Rectal smooth muscle tissue (tissue), 1 donor: ENCODE results near the gene PARP3.

Experiments
- H3K27ac ChIP-seq: one replicate; pipeline ENCODE4 v1.7.0; 2013; ENCODE audit warnings: low read depth, low read length, inconsistent platforms
- H3K27me3 ChIP-seq: one replicate; pipeline ENCODE4 v1.7.0; 2013; ENCODE audit warnings: low read length; ENCODE audit not compliant: control insufficient read depth, insufficient read depth
- H3K36me3 ChIP-seq: one replicate; pipeline ENCODE4 v1.7.0; 2013; ENCODE audit warnings: low read length; ENCODE audit not compliant: control insufficient read depth, insufficient read depth
- H3K4me1 ChIP-seq: one replicate; pipeline ENCODE4 v1.7.0; 2013; ENCODE audit warnings: low read length; ENCODE audit not compliant: control insufficient read depth, insufficient read depth
- H3K4me3 ChIP-seq: one replicate; pipeline ENCODE4 v1.7.0; 2013; ENCODE audit warnings: low read length
- H3K9ac ChIP-seq: one replicate; pipeline ENCODE4 v1.7.0; 2013; ENCODE audit warnings: low read length

Gene PARP3

DNA sequence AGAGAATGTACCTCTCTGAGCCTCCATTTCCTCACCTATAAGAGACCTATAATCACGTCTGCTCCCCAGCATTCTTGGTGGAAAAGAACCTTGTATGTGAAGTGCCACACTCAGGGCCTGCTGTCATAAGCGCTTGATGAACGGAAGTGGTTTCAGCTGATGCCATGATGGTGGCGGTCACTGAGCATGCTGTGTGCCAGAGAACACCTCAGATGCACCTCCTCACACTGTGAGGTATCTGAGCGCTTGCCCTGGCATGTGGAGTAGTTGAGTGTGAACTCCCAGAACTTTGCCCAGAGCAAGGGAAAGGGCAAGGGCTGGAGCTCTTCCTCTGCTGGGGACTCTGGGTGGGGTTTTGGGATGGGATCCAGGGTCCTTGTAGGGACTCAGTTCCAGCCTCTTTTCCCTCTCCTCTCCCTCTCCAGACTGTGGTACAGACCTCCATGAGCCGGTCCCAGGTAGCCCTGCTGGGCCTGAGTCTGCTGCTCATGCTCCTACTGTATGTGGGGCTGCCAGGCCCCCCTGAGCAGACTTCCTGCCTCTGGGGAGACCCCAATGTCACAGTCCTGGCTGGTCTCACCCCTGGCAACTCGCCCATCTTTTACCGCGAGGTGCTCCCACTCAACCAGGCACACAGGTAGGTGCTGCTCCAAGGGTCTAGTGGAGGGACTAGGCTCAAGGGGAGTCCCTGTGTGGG lies 35.4 kb downstream of the PARP3 start:
- no peak overlapping the region for H3K9ac ChIP-seq
- peaks cover 15% of the 10 kb centered on the region for H3K4me1 ChIP-seq
- no peaks in the 10 kb centered on the region for H3K27me3 ChIP-seq
- no peaks in the 10 kb centered on the region for H3K36me3 ChIP-seq
- H3K27ac ChIP-seq, result no peak overlapping the region
- H3K4me3 ChIP-seq, result no peak overlapping the region

- H3K27ac ChIP-seq, result no peak overlapping the region
- no peaks in the 10 kb centered on the region for H3K36me3 ChIP-seq
- H3K27me3 ChIP-seq, result no peaks in the 10 kb centered on the region
- H3K9ac ChIP-seq, result no peak overlapping the region
- H3K4me3 ChIP-seq, result no peak overlapping the region
- H3K4me1 ChIP-seq, result peaks cover 16% of the 10 kb centered on the region
Measured at GRCh38 chr3:51978143-51978502, 36.0 kb downstream of the PARP3 start.

- Histone ChIP-seq H3K36me3 (no peaks in the 10 kb centered on the region), H3K27me3 (no peaks in the 10 kb centered on the region), H3K4me3 (no peak overlapping the region), H3K27ac (no peak overlapping the region), H3K4me1 (peaks cover 13% of the 10 kb centered on the region), H3K9ac (no peak overlapping the region)
Measured at GRCh38 chr3:51980253-51980652, 38.1 kb downstream of the PARP3 start.

GRCh38 chr3:51982352-51982837 lies 40.2 kb downstream of the PARP3 start:
- H3K36me3 ChIP-seq, result no peaks in the 10 kb centered on the region
- peak overlapping the region; percentile 94 for H3K27ac ChIP-seq
- peaks cover 10% of the 10 kb centered on the region for H3K4me1 ChIP-seq
- H3K27me3 ChIP-seq, result no peaks in the 10 kb centered on the region
- H3K9ac ChIP-seq, result peak overlapping the region; percentile 77
- peak overlapping the region; percentile 60 for H3K4me3 ChIP-seq

DNA sequence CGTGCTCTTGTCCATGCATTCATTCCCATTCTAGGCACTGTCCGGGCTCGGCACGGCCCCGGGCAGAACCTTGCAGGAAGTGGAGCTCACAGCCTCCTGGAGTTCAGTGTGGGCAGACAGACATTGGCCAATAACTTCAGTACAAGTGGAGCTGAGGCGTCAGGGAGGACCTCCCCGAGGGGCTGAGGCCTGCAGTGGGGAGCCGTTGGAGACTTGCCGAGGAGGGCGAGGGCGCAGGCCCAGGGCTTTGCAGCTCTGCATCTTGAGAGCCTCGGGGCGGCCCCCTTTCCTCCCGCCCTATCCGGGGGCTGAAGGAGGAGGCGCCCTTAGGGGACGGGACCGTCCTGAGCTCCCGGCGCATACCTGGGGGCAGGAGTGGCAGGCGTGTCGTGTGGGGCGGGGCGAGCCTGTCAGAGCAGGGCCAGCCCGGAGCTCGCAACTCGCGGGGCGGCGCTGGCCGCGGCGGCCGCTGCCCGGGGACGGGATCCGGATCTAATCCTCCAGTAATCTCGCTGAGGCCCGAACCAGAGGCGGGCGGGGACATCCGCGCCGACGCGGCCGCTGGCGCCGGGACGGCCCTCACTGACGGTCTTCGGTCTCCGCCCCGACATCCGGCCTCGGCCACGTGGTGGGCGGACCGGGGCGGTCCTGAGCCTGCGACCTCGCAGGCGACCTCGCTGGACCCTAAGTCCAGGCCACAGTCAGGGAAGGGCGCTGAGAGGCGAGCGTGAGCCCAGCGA lies 40.8 kb downstream of the PARP3 start, which contains the start of gene ACY1:
Gene ACY1 (plus strand): TSS at position 698 of the 740 bp plus-strand sequence. CDS start 530 bp downstream, outside the sequence.
- no peaks in the 10 kb centered on the region for H3K27me3 ChIP-seq
- H3K27ac ChIP-seq, result peak within 1 kb of the TSS; percentile 94
- H3K4me3 ChIP-seq, result peak within 1 kb of the TSS; percentile 60
- peak within 1 kb of the TSS; percentile 77 for H3K9ac ChIP-seq
- no peaks in the 10 kb centered on the region for H3K36me3 ChIP-seq
- peaks cover 10% of the 10 kb centered on the region for H3K4me1 ChIP-seq

GRCh38 chr3:51983578-51984268 lies 41.6 kb downstream of the PARP3 start:
- H3K27me3 ChIP-seq, result no peaks in the 10 kb centered on the region
- peak overlapping the region; percentile 94 for H3K27ac ChIP-seq
- no peaks in the 10 kb centered on the region for H3K36me3 ChIP-seq
- peaks cover 10% of the 10 kb centered on the region for H3K4me1 ChIP-seq
- peak overlapping the region; percentile 60 for H3K4me3 ChIP-seq
- H3K9ac ChIP-seq, result peak overlapping the region; percentile 77

- no peak overlapping the region for H3K9ac ChIP-seq
- H3K27me3 ChIP-seq, result no peaks in the 10 kb centered on the region
- peaks cover 10% of the 10 kb centered on the region for H3K4me1 ChIP-seq
- no peak overlapping the region for H3K27ac ChIP-seq
- H3K36me3 ChIP-seq, result no peaks in the 10 kb centered on the region
- H3K4me3 ChIP-seq, result peak overlapping the region; percentile 60
Measured at GRCh38 chr3:51984269-51984647, 42.1 kb downstream of the PARP3 start.

GRCh38 chr3:51985063-51985462 lies 42.9 kb downstream of the PARP3 start:
- Histone ChIP-seq H3K9ac (no peak overlapping the region), H3K27ac (no peak overlapping the region), H3K27me3 (no peaks in the 10 kb centered on the region), H3K4me3 (no peak overlapping the region), H3K4me1 (peaks cover 10% of the 10 kb centered on the region), H3K36me3 (no peaks in the 10 kb centered on the region)

DNA sequence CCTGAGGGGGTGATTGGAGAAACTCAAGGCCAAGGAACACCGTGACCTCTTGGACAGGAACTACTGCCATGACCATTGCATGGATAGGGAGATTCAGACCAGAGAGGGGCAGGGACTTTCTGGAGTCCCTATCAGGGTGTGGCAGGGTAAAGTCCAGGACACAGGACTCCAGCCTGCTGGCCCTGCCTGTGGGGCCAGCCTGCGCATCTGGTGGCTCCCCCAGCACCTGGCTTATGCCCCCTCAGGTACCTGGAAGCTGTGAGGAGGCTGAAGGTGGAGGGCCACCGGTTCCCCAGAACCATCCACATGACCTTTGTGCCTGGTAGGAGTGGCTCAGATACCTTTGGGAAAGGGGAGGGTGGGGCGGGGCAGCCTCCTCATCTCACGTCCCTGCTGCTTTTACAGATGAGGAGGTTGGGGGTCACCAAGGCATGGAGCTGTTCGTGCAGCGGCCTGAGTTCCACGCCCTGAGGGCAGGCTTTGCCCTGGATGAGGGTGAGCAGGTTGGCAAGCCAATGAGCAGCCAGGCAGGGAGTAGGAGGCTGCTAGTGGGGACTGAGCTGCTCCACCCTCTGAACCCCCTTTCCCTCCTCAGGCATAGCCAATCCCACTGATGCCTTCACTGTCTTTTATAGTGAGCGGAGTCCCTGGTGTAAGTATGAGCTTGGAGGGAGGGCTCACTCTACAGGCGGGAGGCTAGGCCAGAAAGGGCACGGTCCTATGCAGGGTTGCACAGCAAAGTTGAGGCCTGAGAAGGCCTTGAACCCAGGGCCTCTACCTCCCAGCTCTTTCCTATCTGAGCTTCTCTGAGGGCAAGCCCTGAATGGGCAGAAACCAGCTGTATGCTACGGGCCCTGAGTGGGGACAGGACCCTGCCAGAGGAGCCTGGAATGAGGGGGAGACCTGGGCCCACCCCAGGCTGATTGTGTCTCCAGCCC lies 44.1 kb downstream of the PARP3 start:
- H3K36me3 ChIP-seq, result peaks cover under 1% of the 10 kb centered on the region
- no peaks in the 10 kb centered on the region for H3K27me3 ChIP-seq
- H3K27ac ChIP-seq, result no peak overlapping the region
- no peak overlapping the region for H3K4me3 ChIP-seq
- no peak overlapping the region for H3K9ac ChIP-seq
- peaks cover 10% of the 10 kb centered on the region for H3K4me1 ChIP-seq

DNA sequence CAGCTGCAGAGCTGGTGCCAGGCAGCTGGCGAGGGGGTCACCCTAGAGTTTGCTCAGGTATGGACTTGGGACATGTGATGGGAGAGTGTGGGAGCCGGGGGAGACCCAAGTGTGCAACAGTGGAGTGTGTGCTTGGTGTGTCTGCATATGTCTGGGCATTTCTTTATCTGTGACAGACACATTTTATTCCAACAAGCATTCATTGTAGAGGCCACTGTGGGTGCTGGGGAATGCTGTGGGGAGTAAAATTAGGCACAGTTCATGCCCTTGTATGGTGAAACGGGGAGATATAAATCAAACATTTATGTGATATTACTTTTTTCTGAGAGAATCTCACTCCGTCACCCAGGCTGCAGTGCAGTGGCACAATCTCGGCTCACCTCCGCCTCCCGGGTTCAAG lies 45.4 kb downstream of the PARP3 start:
- H3K27ac ChIP-seq, result no peak overlapping the region
- no peaks in the 10 kb centered on the region for H3K27me3 ChIP-seq
- H3K4me3 ChIP-seq, result no peak overlapping the region
- H3K4me1 ChIP-seq, result peaks cover 6% of the 10 kb centered on the region
- H3K9ac ChIP-seq, result no peak overlapping the region
- peaks cover 6% of the 10 kb centered on the region for H3K36me3 ChIP-seq

GRCh38 chr3:51988286-51989146 lies 46.4 kb downstream of the PARP3 start:
- Histone ChIP-seq H3K27me3 (no peaks in the 10 kb centered on the region), H3K36me3 (peaks cover 10% of the 10 kb centered on the region), H3K9ac (no peak overlapping the region), H3K4me3 (no peak overlapping the region), H3K4me1 (peaks cover 5% of the 10 kb centered on the region), H3K27ac (no peak overlapping the region)
